ENCODE results near the gene POC1B. TPM values are rescaled to one million over a fixed set of nuclear protein-coding genes. Genes with fewer than 3 reads are reported as not detected.

Gene POC1B
- total RNA-seq, 1 experiment from 2014 or later, result 40.3 TPM

DNA sequence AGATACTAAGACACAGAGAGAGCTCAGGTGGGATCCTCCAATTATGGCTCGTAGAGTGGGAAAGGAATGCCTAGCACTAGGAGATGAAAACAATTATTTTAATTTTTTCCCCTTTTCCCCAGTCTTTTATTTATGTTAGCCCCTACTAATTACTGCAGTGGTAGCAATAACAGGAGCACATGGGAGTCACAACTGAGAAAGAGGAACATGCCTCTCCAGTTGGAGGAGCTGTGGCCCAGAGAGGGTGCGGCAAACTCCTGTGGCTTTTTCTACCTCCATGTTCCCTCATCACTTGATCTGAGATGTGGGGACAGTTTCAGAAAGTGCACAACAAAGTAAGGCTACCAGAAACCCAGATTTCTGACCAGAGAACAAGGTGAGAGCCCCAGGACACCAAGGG, 25.9 kb upstream of the POC1B start:
- Mint-ChIP-seq H3K4me3 (ENCODE audit: low read depth, unreplicated experiment) (no peak overlapping the region), H3K27me3 (ENCODE audit: unreplicated experiment) (no peaks in the 10 kb centered on the region), H3K9me3 (ENCODE audit: low read depth, unreplicated experiment) (peaks cover 3% of the 10 kb centered on the region), H3K4me1 (ENCODE audit: low read depth, unreplicated experiment) (peaks cover 6% of the 10 kb centered on the region), H3K36me3 (ENCODE audit: insufficient read depth, unreplicated experiment) (peaks cover 1% of the 10 kb centered on the region), H3K27ac (ENCODE audit: unreplicated experiment) (no peak overlapping the region)
- CTCF ChIA-PET, result no interaction called here
- intact Hi-C loops (cut with micrococcal nuclease; ENCODE audit: unreplicated experiment), result no loop called here
- no TSS peak for BruUV-seq (replicated peaks)
- TF ChIP-seq, protein P1, sequence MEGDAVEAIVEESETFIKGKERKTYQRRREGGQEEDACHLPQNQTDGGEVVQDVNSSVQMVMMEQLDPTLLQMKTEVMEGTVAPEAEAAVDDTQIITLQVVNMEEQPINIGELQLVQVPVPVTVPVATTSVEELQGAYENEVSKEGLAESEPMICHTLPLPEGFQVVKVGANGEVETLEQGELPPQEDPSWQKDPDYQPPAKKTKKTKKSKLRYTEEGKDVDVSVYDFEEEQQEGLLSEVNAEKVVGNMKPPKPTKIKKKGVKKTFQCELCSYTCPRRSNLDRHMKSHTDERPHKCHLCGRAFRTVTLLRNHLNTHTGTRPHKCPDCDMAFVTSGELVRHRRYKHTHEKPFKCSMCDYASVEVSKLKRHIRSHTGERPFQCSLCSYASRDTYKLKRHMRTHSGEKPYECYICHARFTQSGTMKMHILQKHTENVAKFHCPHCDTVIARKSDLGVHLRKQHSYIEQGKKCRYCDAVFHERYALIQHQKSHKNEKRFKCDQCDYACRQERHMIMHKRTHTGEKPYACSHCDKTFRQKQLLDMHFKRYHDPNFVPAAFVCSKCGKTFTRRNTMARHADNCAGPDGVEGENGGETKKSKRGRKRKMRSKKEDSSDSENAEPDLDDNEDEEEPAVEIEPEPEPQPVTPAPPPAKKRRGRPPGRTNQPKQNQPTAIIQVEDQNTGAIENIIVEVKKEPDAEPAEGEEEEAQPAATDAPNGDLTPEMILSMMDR (IDR thresholded peaks at IDR 0.05; ENCODE audit: unreplicated experiment), result no peak
- DNase-seq, result no peak

DNA sequence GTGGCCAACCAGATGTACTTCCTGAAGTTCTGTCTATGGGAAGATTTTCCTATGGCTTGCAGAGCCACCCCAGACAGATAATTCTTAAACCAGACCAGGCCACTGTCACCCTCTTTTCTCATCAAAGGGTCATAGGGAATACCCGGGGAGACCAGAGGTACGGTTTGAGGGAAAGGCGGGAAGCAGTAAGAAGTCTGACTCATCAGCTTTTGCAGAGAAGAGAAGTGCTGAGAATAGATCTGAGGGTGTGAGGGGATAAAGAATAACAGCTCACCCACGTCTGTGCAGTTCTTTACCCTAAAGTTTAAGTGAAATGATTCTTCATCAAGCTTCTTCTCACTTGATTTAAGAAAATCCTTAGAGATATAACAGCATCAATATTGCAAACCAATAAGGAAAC, 21.3 kb upstream of the POC1B start:
- Mint-ChIP-seq H3K27ac (ENCODE audit: unreplicated experiment) (no peak overlapping the region), H3K36me3 (ENCODE audit: insufficient read depth, unreplicated experiment) (no peaks in the 10 kb centered on the region), H3K9me3 (ENCODE audit: low read depth, unreplicated experiment) (no peaks in the 10 kb centered on the region), H3K4me1 (ENCODE audit: low read depth, unreplicated experiment) (peaks cover 24% of the 10 kb centered on the region), H3K27me3 (ENCODE audit: unreplicated experiment) (no peaks in the 10 kb centered on the region), H3K4me3 (ENCODE audit: low read depth, unreplicated experiment) (no peak overlapping the region)
- DNase-seq, result no peak
- CTCF ChIA-PET, result interaction anchor here (0.7 kb wide), 1 partner anchor 9 kb away, joined by 3 read pairs; no protein-coding TSS in a partner anchor
- TF ChIP-seq, protein P1 (IDR thresholded peaks at IDR 0.05; ENCODE audit: unreplicated experiment), result no peak
- no TSS peak for BruUV-seq (replicated peaks)
- intact Hi-C loops (cut with micrococcal nuclease; ENCODE audit: unreplicated experiment), result loop anchor here (5.0 to 10.0 kb wide), 2 partner anchors 145 to 1308 kb away; no protein-coding TSS in a partner anchor

DNA sequence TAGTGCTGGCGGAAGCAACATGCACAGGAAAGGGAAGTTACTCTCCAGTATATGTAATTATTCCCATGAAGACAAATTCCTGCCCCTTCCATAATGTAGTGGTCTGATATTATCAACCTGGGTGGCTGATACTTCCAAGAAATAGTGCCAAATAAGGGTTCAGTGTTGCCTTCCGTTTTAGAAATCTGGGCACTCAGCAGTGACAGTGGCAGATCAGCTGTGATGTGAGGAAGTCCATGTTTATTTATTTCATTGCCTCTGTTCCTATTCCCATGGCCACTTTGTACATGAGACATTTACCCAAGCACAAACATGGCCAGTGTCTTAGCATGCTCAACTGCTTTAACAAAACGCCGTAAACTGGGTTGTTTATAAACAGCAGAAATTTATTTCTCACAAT, 20.3 kb upstream of the POC1B start:
- Mint-ChIP-seq H3K36me3 (ENCODE audit: insufficient read depth, unreplicated experiment) (no peaks in the 10 kb centered on the region), H3K4me1 (ENCODE audit: low read depth, unreplicated experiment) (peaks cover 26% of the 10 kb centered on the region), H3K27ac (ENCODE audit: unreplicated experiment) (no peak overlapping the region), H3K4me3 (ENCODE audit: low read depth, unreplicated experiment) (no peak overlapping the region), H3K9me3 (ENCODE audit: low read depth, unreplicated experiment) (no peaks in the 10 kb centered on the region), H3K27me3 (ENCODE audit: unreplicated experiment) (no peaks in the 10 kb centered on the region)
- intact Hi-C loops (cut with micrococcal nuclease; ENCODE audit: unreplicated experiment), result loop anchor here (5.0 to 10.0 kb wide), 2 partner anchors 146 to 1309 kb away; no protein-coding TSS in a partner anchor
- no TSS peak for BruUV-seq (replicated peaks)
- no peak for DNase-seq
- TF ChIP-seq, protein P1 (IDR thresholded peaks at IDR 0.05; ENCODE audit: unreplicated experiment), result no peak
- CTCF ChIA-PET, result interaction anchor here (0.7 kb wide), 1 partner anchor 349 kb away, joined by 3 read pairs; no protein-coding TSS in a partner anchor

DNA sequence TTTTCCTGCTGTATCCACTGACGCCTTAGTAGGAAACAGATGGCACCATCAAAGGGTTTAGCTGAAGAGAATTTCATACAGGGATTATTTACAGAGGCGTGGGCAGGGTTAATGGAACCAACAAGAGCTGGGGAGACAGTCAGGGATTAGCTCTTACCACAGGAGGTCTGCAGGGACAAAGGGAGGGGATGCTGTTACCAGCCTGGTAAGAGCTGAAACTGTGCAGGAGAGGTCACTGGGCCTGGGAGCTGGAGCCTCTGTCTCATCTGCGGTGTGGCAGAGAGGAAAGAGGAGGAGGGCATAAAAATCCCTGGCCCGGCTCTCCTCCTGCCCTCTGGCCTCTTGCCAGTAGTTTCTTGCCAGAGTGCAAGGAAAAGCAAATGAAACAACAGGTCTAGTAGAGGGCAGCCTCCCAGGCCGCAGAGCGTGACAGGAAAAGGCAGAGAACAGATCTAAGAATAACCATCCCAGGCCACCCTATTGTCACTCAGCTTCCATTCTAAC, 18.9 kb upstream of the POC1B start:
- CTCF ChIA-PET, result interaction anchor here (0.9 to 1.8 kb wide), 2 partner anchors 14 to 1365 kb away, joined by 3 to 5 read pairs; no protein-coding TSS in a partner anchor
- Mint-ChIP-seq H3K36me3 (ENCODE audit: insufficient read depth, unreplicated experiment) (no peaks in the 10 kb centered on the region), H3K27me3 (ENCODE audit: unreplicated experiment) (no peaks in the 10 kb centered on the region), H3K4me3 (ENCODE audit: low read depth, unreplicated experiment) (no peak overlapping the region), H3K9me3 (ENCODE audit: low read depth, unreplicated experiment) (no peaks in the 10 kb centered on the region), H3K27ac (ENCODE audit: unreplicated experiment) (no peak overlapping the region), H3K4me1 (ENCODE audit: low read depth, unreplicated experiment) (peaks cover 26% of the 10 kb centered on the region)
- intact Hi-C loops (cut with micrococcal nuclease; ENCODE audit: unreplicated experiment), result loop anchor here (5.0 to 10.0 kb wide), 5 partner anchors 148 to 1310 kb away; no protein-coding TSS in a partner anchor
- no TSS peak for BruUV-seq (replicated peaks)
- TF ChIP-seq, protein P1 (IDR thresholded peaks at IDR 0.05; ENCODE audit: unreplicated experiment), result no peak
- peak; percentile 27 for DNase-seq
